GM10266 (cell line): ENCODE data around the gene FRMPD4.

ENCODE experiments used
- DNase-seq: peaks from one replicate; pipeline ENCODE4 v3.0.0; 2012; ENCODE audit errors: extremely low spot score
- TF ChIP-seq, protein P1 (sequence below): IDR thresholded peaks from 2 replicates; pipeline ENCODE4 v1.5.1; 2012; ENCODE audit warnings: mild to moderate bottlenecking, low read depth; ENCODE audit not compliant: control insufficient read depth, insufficient read depth; ENCODE audit errors: missing control alignments

FRMPD4 gene

DNA sequence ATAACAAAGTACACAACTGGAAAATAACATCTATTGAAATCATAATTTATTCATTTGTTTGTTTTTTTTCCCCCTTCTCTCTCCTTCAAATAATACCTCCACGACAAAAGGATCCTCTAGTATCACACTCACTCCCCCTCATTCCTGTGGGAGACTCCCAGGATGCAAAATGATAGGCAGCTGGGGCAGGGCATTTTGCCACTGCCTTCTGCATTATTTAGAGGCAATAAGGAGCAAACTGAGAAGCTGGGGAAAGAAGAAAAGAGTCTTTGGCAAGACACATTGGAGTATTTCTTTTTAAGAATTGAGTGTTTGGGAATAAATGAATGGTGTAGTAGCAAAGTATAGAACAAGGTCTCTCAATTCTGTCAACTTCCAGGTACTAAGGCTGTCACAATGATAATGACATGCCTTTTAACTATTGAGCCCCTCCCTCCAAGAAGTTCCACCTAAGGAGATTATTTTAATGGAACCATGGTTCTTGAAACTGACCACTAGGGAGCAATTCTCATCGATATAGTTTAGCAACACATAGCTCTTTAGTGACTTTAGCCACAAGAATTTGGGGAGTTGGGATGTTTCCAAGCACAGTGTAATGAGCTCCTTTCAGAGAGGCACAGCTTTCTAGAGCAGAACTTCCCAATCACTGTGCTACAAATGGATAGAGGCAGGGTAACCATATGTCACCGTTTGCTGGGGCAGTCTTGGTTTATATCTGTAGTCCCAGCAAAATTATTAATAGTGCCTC lies 303.3 kb downstream of the FRMPD4 start:
- TF ChIP-seq, protein P1, sequence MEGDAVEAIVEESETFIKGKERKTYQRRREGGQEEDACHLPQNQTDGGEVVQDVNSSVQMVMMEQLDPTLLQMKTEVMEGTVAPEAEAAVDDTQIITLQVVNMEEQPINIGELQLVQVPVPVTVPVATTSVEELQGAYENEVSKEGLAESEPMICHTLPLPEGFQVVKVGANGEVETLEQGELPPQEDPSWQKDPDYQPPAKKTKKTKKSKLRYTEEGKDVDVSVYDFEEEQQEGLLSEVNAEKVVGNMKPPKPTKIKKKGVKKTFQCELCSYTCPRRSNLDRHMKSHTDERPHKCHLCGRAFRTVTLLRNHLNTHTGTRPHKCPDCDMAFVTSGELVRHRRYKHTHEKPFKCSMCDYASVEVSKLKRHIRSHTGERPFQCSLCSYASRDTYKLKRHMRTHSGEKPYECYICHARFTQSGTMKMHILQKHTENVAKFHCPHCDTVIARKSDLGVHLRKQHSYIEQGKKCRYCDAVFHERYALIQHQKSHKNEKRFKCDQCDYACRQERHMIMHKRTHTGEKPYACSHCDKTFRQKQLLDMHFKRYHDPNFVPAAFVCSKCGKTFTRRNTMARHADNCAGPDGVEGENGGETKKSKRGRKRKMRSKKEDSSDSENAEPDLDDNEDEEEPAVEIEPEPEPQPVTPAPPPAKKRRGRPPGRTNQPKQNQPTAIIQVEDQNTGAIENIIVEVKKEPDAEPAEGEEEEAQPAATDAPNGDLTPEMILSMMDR: no peak
- DNase-seq: no peak

DNA sequence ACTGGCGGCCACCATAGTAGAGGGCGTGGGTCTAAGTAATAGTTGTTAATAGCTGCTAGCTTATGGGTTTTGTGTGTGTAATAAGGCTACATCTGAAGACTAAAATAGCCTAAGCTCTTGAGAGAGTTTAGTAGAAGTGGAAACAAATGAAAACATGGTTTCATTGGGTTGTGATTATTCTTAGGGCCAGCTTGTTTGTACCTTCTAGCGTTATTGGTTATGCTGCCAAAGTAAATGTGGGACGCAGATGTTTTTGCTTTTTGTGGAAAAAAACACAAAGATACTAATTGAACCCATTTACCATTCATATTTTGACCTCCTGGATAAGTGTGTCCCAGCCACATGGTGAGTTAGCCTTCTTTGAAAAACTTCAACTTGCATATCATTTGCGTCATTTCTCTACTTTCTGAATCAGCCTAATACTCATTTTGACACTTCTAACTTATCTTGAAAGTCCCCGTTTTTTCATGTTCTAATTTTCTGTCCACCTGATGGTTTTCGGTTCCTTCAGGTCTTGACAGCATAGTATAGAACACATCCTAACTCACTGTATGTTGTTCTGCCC lies 305.3 kb downstream of the FRMPD4 start:
- peak; percentile 17 for DNase-seq
- TF ChIP-seq, protein P1: no peak

DNA sequence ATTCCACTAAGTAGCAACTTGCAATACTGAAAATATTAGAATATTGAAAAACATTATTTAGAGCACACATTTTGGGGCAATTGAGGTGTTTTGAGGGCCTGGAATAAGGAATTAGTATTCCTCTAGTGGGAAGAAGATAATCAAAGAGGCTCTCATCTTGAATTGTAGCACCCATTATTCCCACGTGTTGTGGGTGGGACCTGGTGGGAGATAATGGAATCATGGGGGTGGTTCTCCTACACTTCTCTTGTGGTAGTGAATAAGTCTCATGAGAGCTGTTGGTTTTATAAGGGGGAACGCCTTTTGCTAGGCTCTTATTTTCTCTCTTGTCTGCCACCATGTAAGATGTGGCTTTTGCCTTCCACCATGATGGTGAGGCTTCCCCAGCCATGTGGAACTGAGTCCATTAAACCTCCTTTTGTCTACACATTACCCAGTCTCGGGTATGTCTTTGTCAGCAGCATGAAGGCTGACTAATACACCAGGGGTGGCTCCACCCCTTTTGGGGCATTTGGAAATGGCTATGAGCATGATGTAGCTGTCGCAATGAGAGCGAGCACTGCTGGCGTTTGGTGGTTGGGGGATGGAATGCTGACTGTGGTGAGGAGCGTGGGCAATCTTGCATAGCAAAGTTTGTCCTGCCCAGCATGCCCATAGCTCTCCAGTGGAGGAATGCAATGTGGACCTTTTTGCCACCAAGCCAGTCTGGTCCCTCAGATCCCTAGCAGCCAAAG lies 308.2 kb downstream of the FRMPD4 start:
- TF ChIP-seq, protein P1: no peak
- DNase-seq: no peak

DNA sequence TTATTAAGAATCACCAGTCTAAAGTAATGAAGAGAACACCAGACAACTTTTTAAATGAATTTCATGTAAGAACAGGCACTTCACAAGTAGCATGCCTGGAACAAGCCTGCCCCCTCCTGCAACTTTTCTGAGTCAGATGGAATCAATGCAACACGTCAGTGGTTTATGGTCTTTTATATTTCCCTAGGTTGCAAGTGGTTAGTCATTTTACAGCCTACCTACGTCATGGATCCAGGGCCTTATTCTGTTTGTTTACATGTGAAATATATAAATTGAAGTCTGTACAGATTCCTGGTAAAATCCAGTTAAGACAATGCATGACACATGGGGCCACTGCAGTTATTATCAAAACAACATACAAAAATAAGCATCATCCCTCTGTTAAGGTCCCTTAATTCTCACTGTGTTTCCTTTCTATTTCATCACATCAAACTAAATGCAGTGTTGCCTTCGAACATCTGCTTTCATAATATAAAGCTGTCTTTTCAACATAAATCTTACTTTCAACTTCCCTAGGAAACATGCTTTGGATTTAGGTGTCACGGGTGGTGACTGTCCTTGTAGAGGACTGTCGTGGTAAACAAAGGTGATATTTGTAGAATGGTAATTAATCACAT lies 309.3 kb downstream of the FRMPD4 start:
- no peak for DNase-seq
- TF ChIP-seq, protein P1: no peak

DNA sequence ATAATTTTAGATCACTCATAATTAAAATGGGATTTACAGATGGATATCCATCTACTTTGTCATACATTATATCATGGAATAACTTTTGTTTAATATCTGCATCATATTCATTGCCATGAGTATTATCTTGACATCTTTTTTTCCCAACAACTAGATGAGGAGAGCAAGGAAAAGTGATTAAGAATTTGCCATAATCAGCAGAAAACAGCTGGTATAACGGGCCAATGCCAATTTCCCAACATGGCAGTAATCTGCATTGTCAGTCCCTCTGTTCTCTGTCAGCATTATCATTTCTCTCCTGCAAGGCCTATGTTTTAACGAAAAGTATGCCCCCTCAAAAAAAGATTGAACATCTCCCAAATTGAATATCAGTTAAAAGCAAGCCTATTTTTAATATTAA lies 314.0 kb downstream of the FRMPD4 start:
- DNase-seq: no peak
- TF ChIP-seq, protein P1: no peak

DNA sequence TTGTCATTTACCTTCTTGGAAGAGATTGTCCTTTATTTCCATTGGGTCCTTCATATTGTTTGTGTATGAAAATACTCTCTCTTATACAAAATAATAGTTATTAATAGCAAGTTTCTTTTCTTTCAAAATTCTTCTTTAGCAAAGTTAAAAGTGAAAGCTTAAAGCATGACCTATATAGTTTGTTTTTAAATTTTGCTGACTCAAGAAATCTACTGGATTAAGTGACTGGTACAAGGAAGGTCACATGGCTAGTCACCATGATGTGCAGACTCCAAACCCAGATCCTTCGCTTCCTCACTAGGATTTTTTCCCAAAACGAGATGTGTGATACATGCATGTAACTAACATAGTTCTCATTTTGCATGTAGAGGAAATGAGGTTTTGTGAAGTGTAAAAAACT lies 322.7 kb downstream of the FRMPD4 start:
- DNase-seq: no peak
- TF ChIP-seq, protein P1: no peak
